Measurements from ENCODE around the gene NTHL1.

GRCh38 chr16:2045965-2046892, 1.4 kb downstream of the NTHL1 start:
- TF ChIP-seq, protein P1, sequence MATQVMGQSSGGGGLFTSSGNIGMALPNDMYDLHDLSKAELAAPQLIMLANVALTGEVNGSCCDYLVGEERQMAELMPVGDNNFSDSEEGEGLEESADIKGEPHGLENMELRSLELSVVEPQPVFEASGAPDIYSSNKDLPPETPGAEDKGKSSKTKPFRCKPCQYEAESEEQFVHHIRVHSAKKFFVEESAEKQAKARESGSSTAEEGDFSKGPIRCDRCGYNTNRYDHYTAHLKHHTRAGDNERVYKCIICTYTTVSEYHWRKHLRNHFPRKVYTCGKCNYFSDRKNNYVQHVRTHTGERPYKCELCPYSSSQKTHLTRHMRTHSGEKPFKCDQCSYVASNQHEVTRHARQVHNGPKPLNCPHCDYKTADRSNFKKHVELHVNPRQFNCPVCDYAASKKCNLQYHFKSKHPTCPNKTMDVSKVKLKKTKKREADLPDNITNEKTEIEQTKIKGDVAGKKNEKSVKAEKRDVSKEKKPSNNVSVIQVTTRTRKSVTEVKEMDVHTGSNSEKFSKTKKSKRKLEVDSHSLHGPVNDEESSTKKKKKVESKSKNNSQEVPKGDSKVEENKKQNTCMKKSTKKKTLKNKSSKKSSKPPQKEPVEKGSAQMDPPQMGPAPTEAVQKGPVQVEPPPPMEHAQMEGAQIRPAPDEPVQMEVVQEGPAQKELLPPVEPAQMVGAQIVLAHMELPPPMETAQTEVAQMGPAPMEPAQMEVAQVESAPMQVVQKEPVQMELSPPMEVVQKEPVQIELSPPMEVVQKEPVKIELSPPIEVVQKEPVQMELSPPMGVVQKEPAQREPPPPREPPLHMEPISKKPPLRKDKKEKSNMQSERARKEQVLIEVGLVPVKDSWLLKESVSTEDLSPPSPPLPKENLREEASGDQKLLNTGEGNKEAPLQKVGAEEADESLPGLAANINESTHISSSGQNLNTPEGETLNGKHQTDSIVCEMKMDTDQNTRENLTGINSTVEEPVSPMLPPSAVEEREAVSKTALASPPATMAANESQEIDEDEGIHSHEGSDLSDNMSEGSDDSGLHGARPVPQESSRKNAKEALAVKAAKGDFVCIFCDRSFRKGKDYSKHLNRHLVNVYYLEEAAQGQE (IDR thresholded peaks at IDR 0.05; ENCODE audit: insufficient read depth in 1 of 2, low read depth in 2 of 2, low read length in 2 of 2), result no peak
- TF ChIP-seq SIN3A (IDR thresholded peaks at IDR 0.05; ENCODE audit: borderline replicate concordance, insufficient read depth, low read length), result no peak
- no peak for TF ChIP-seq POLR2AphosphoS5 (IDR thresholded peaks at IDR 0.05; ENCODE audit: low read depth, low read length)
- no peak for TF ChIP-seq TAF1 (IDR thresholded peaks at IDR 0.05; ENCODE audit: borderline replicate concordance, insufficient read depth, low read length)
- no peak for TF ChIP-seq FOXP2 (optimal IDR thresholded peaks at IDR 0.05; ENCODE audit: borderline replicate concordance, extremely low read depth, extremely low read length, insufficient read depth)
